Measurements from ENCODE around the gene PYY. TPM values are rescaled to one million over a fixed set of nuclear protein-coding genes. Genes with fewer than 3 reads are reported as not detected.
"Not testable (repeated sequence)": the region's sequence is repeated elsewhere in the genome, so short reads cannot be mapped to it uniquely, and the experiment has no call there.

Gene PYY
- total RNA-seq, 2 donors from 2014 or later = not detected

- DNase-seq (no peak), ATAC-seq (no peak)
- peaks cover 2% of the 10 kb centered on the region for H3K4me1 Mint-ChIP-seq
- H3K9me3 ChIP-seq (ENCODE audit: control insufficient read depth, low read length, poor library complexity, severe bottlenecking) = no peaks in the 10 kb centered on the region
- H3K36me3 Mint-ChIP-seq (ENCODE audit: low read depth) = peaks cover 6% of the 10 kb centered on the region
- no peak overlapping the region for H3K27ac Mint-ChIP-seq
- H3K27me3 Mint-ChIP-seq = peaks cover 69% of the 10 kb centered on the region
- no peak overlapping the region for H3K4me3 Mint-ChIP-seq
These were observed 3.2 kb downstream of the PYY start for GRCh38 chr17:43950554-43950953.

- peaks cover 2% of the 10 kb centered on the region for H3K4me1 Mint-ChIP-seq
- H3K4me3 Mint-ChIP-seq = no peak overlapping the region
- DNase-seq = no peak
- H3K27me3 Mint-ChIP-seq = peaks cover 62% of the 10 kb centered on the region
- no peak for ATAC-seq
- peaks cover 6% of the 10 kb centered on the region for H3K36me3 Mint-ChIP-seq (ENCODE audit: low read depth)
- H3K27ac Mint-ChIP-seq = no peak overlapping the region
- no peaks in the 10 kb centered on the region for H3K9me3 ChIP-seq (ENCODE audit: control insufficient read depth, low read length, poor library complexity, severe bottlenecking)
These were observed 4.0 kb downstream of the PYY start for GRCh38 chr17:43949781-43950180.

GRCh38 chr17:43946781-43947180 is 7.0 kb downstream of the PYY start:
- peaks cover 42% of the 10 kb centered on the region for H3K27me3 Mint-ChIP-seq
- no peak overlapping the region for H3K4me3 Mint-ChIP-seq
- H3K36me3 Mint-ChIP-seq (ENCODE audit: low read depth) = peaks cover 6% of the 10 kb centered on the region
- H3K27ac Mint-ChIP-seq = no peak overlapping the region
- DNase-seq (no peak), ATAC-seq (no peak)
- H3K9me3 ChIP-seq (ENCODE audit: control insufficient read depth, low read length, poor library complexity, severe bottlenecking) = no peaks in the 10 kb centered on the region
- peaks cover 2% of the 10 kb centered on the region for H3K4me1 Mint-ChIP-seq

GRCh38 chr17:43945074-43945829 is 8.5 kb downstream of the PYY start:
- H3K27ac Mint-ChIP-seq = no peak overlapping the region
- peaks cover 2% of the 10 kb centered on the region for H3K4me1 Mint-ChIP-seq
- H3K27me3 Mint-ChIP-seq = peaks cover 27% of the 10 kb centered on the region
- no peak overlapping the region for H3K4me3 Mint-ChIP-seq
- DNase-seq (no peak), ATAC-seq (no peak)
- H3K9me3 ChIP-seq (ENCODE audit: control insufficient read depth, low read length, poor library complexity, severe bottlenecking) = no peaks in the 10 kb centered on the region
- no peaks in the 10 kb centered on the region for H3K36me3 Mint-ChIP-seq (ENCODE audit: low read depth)

- no peaks in the 10 kb centered on the region for H3K36me3 Mint-ChIP-seq (ENCODE audit: low read depth)
- H3K27me3 Mint-ChIP-seq = peaks cover 7% of the 10 kb centered on the region
- no peak within 1 kb of the TSS for H3K4me3 Mint-ChIP-seq
- DNase-seq (no peak), ATAC-seq (no peak)
- H3K4me1 Mint-ChIP-seq = peaks cover 8% of the 10 kb centered on the region
- H3K9me3 ChIP-seq (ENCODE audit: control insufficient read depth, low read length, poor library complexity, severe bottlenecking) = no peaks in the 10 kb centered on the region
- no peak within 1 kb of the TSS for H3K27ac Mint-ChIP-seq
These were observed 11.6 kb downstream of the PYY start, which contains the start of gene PPY for GRCh38 chr17:43942051-43942685. Gene PPY (minus strand): TSS chr17:43942476. CDS start chr17:43941654, 822 bp downstream.

- Mint-ChIP-seq H3K27ac (no peak overlapping the region), H3K4me1 (peaks cover 8% of the 10 kb centered on the region), H3K4me3 (no peak overlapping the region), H3K36me3 (ENCODE audit: low read depth) (no peaks in the 10 kb centered on the region), H3K27me3 (no peaks in the 10 kb centered on the region)
- DNase-seq (no peak), ATAC-seq (no peak)
- no peaks in the 10 kb centered on the region for H3K9me3 ChIP-seq (ENCODE audit: control insufficient read depth, low read length, poor library complexity, severe bottlenecking)
These were observed 13.1 kb downstream of the PYY start for GRCh38 chr17:43940630-43941029.

GRCh38 chr17:43939886-43940285 is 13.9 kb downstream of the PYY start:
- Mint-ChIP-seq H3K27me3 (no peaks in the 10 kb centered on the region), H3K4me3 (no peak overlapping the region), H3K36me3 (ENCODE audit: low read depth) (no peaks in the 10 kb centered on the region), H3K27ac (no peak overlapping the region), H3K4me1 (peaks cover 8% of the 10 kb centered on the region)
- no peak for ATAC-seq
- no peak for DNase-seq
- H3K9me3 ChIP-seq (ENCODE audit: control insufficient read depth, low read length, poor library complexity, severe bottlenecking) = no peaks in the 10 kb centered on the region

GRCh38 chr17:43939452-43939851 is 14.3 kb downstream of the PYY start:
- not testable (repeated sequence) for DNase-seq; H3K4me1 Mint-ChIP-seq; ATAC-seq; H3K27me3 Mint-ChIP-seq; H3K27ac Mint-ChIP-seq; H3K36me3 Mint-ChIP-seq (ENCODE audit: low read depth); H3K9me3 ChIP-seq (ENCODE audit: control insufficient read depth, low read length, poor library complexity, severe bottlenecking)
- H3K4me3 Mint-ChIP-seq = peak overlapping the region; percentile 41

GRCh38 chr17:43938838-43939182 is 14.9 kb downstream of the PYY start:
- ATAC-seq = no peak

GRCh38 chr17:43936434-43936833 is 17.3 kb downstream of the PYY start:
- Mint-ChIP-seq H3K4me3 (no peak overlapping the region), H3K27me3 (no peaks in the 10 kb centered on the region), H3K4me1 (peaks cover 6% of the 10 kb centered on the region), H3K36me3 (ENCODE audit: low read depth) (no peaks in the 10 kb centered on the region), H3K27ac (no peak overlapping the region)
- DNase-seq (no peak), ATAC-seq (no peak)
- H3K9me3 ChIP-seq (ENCODE audit: control insufficient read depth, low read length, poor library complexity, severe bottlenecking) = no peaks in the 10 kb centered on the region

More at GRCh38 chr17:43938838-43939182, 14.9 kb downstream of the PYY start:
- Mint-ChIP-seq H3K4me1 (peaks cover 6% of the 10 kb centered on the region), H3K27me3 (no peaks in the 10 kb centered on the region), H3K4me3 (no peak overlapping the region), H3K27ac (no peak overlapping the region), H3K36me3 (ENCODE audit: low read depth) (no peaks in the 10 kb centered on the region)
- H3K9me3 ChIP-seq (ENCODE audit: control insufficient read depth, low read length, poor library complexity, severe bottlenecking) = no peaks in the 10 kb centered on the region
- no peak for DNase-seq

- no peak overlapping the region for H3K27ac Mint-ChIP-seq
- no peaks in the 10 kb centered on the region for H3K27me3 Mint-ChIP-seq
- DNase-seq = no peak
- no peak for ATAC-seq
- H3K36me3 Mint-ChIP-seq (ENCODE audit: low read depth) = no peaks in the 10 kb centered on the region
- no peaks in the 10 kb centered on the region for H3K9me3 ChIP-seq (ENCODE audit: control insufficient read depth, low read length, poor library complexity, severe bottlenecking)
- H3K4me3 Mint-ChIP-seq = no peak overlapping the region
- H3K4me1 Mint-ChIP-seq = peaks cover 6% of the 10 kb centered on the region
These were observed 17.8 kb downstream of the PYY start for GRCh38 chr17:43935926-43936261.

- DNase-seq (no peak), ATAC-seq (no peak)
- no peak overlapping the region for H3K4me3 Mint-ChIP-seq
- H3K36me3 Mint-ChIP-seq (ENCODE audit: low read depth) = no peaks in the 10 kb centered on the region
- peaks cover 6% of the 10 kb centered on the region for H3K4me1 Mint-ChIP-seq
- no peaks in the 10 kb centered on the region for H3K27me3 Mint-ChIP-seq
- no peak overlapping the region for H3K27ac Mint-ChIP-seq
- no peaks in the 10 kb centered on the region for H3K9me3 ChIP-seq (ENCODE audit: control insufficient read depth, low read length, poor library complexity, severe bottlenecking)
These were observed 18.4 kb downstream of the PYY start for GRCh38 chr17:43935204-43935925.

- no peaks in the 10 kb centered on the region for H3K9me3 ChIP-seq (ENCODE audit: control insufficient read depth, low read length, poor library complexity, severe bottlenecking)
- no peak overlapping the region for H3K27ac Mint-ChIP-seq
- peaks cover 8% of the 10 kb centered on the region for H3K4me1 Mint-ChIP-seq
- H3K27me3 Mint-ChIP-seq = no peaks in the 10 kb centered on the region
- no peak overlapping the region for H3K4me3 Mint-ChIP-seq
- no peak for DNase-seq
- no peaks in the 10 kb centered on the region for H3K36me3 Mint-ChIP-seq (ENCODE audit: low read depth)
- no peak for ATAC-seq
These were observed 20.8 kb downstream of the PYY start for GRCh38 chr17:43932923-43933322.
